ENCODE data around the gene LOXL1. TPM values are rescaled to one million over a fixed set of nuclear protein-coding genes. Genes with fewer than 3 reads are reported as not detected.
A peak's percentile ranks its signal among the peaks of the same experiment; 100 is the strongest.

The LOXL1 gene
- total and polyA plus RNA-seq, 10 of the 15 experiments (the other 5 are each of a cell fraction or from before 2014, with no cell fraction given), result 0.07 to 0.15 TPM; not detected in 8

DNA sequence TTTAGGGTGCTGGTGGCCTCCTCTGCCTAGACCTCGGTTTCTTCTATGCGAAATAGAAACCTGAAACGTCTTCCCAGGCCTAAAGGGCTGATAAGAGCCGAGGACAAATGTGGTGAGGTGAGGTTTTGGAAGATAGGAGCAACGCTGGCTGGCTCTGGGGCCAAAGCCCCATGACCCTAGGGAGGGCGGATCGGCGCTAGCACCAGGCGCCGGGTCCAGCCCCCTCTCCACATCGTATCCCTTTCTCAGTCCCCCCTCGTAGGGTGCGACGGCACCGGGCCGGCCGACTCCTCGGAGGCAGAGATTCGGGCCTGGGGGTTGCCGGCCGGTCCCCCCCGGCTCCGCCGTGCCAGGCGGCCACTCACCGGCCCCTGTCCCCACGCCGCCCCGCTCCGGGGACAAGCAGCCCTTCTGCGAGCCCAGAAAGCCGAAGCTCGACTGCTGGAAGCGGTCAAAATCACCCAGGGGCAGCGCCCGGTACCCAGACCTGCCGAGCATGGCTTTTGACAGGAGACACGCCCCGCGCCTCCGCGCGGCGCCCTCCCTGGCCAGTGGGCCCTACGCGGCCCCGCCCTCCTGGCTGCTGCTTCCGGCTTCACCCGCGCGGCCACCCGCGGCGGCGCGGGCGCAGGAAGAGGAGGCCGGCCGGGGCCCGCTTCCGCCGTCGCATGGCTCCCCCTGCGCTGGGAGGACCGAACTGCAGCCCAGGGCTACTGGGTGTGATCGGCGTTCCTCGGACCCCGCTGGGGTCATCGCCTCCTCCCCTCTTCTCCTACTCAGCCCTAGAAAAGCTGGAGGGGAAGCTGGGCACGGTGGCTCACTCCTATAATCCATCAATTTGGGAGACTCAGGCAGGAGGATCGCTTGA is 65.7 kb downstream of the LOXL1 start, which contains the start of gene STOML1:
TSS of gene STOML1 (minus strand) at position 570 of the 868 bp plus-strand sequence. CDS start at position 498, 72 bp downstream.
- ChIA-PET RAD21 (ENCODE audit: unreplicated experiment) (interaction anchor here (0.8 kb wide), 1 partner anchor 15 kb away, joined by 3 read pairs; no protein-coding TSS in a partner anchor), CTCF (interaction anchor here (0.9 to 5.0 kb wide), 6 partner anchors 10 to 549 kb away, joined by 3 to 36 read pairs (median 16); partner anchors contain the start of gene ARID3B), POLR2A (interaction anchor here (3.0 kb wide), 1 partner anchor 14 kb away, joined by 44 read pairs; no protein-coding TSS in a partner anchor), SMC1A (ENCODE audit: uncharacterized antibody, unreplicated experiment) (interaction anchor here (5.3 kb wide), 1 partner anchor 16 kb away, joined by 28 read pairs; no protein-coding TSS in a partner anchor)
- Histone ChIP-seq H3K27me3 (replicated peaks in 1 of 2; ENCODE audit: control insufficient read depth in 2 of 2, insufficient read depth in 2 of 2, low read length in 1 of 2) (no peaks in the 10 kb centered on the region), H3K4me2 (ENCODE audit: control insufficient read depth, insufficient read depth) (peak within 1 kb of the TSS; percentile 89), H3K9ac (ENCODE audit: control insufficient read depth, insufficient read depth, low read length) (peak within 1 kb of the TSS; percentile 75), H3K9me3 (replicated peaks; ENCODE audit: control insufficient read depth, insufficient read depth, low read length) (no peaks in the 10 kb centered on the region), H4K20me1 (ENCODE audit: control insufficient read depth, insufficient read depth) (no peaks in the 10 kb centered on the region), H3K4me3 (peak within 1 kb of the TSS; percentile 95), H3K79me2 (ENCODE audit: control insufficient read depth, insufficient read depth, low read length) (peaks cover 29% of the 10 kb centered on the region), H3K4me1 (ENCODE audit: control insufficient read depth, insufficient read depth, low read length) (peaks cover 31% of the 10 kb centered on the region), H2AFZ (ENCODE audit: control insufficient read depth, low read depth, low read length) (peak within 1 kb of the TSS; percentile 88), H3K27ac (ENCODE audit: control insufficient read depth, insufficient read depth) (peak within 1 kb of the TSS; percentile 54), H3K36me3 (ENCODE audit: control insufficient read depth in 2 of 2, insufficient read depth in 2 of 2, low read length in 1 of 2) (no peaks in the 10 kb centered on the region; a peak in 1 of 4 replicates)
- intact Hi-C loops (cut with micrococcal nuclease; ENCODE audit: unreplicated experiment) (no loop called here), in situ Hi-C loops (cut with MboI) (no loop called here)
- under 1% methylated on average over 70 of the region's 72 CpGs for WGBS (ENCODE audit: insufficient coverage, insufficient replicate concordance, low lambda C conversion rate, missing lambda C conversion rate)
- ATAC-seq, result peak; percentile 85
- no peak for DNase-seq (ENCODE audit: low read depth, low spot score)
- BruUV-seq (replicated peaks), result TSS peak; percentile 59
- peak; percentile 64 for FAIRE-seq
- TF ChIP-seq MYC (IDR thresholded peaks at IDR 0.05; ENCODE audit: insufficient read depth, insufficient read length, insufficient replicate concordance, low read length, severe bottlenecking) (no peak), RELA (IDR thresholded peaks at IDR 0.05; ENCODE audit: borderline replicate concordance, partially characterized antibody) (peak; percentile 71), HDAC2 (IDR thresholded peaks at IDR 0.05) (no peak), STAT1 (conservative IDR thresholded peaks at IDR 0.05) (peak; percentile 90; the same call in 1 of the 2 replicates), ZBED1 (IDR thresholded peaks at IDR 0.05; ENCODE audit: borderline replicate concordance) (no peak), RB1 (IDR thresholded peaks at IDR 0.05; ENCODE audit: borderline replicate concordance) (peak; percentile 90), NR2C1 (IDR thresholded peaks at IDR 0.05) (peak; percentile 71), BACH1 (IDR thresholded peaks at IDR 0.05; ENCODE audit: borderline replicate concordance) (peak; percentile 82; the same call in 1 of the 2 replicates), RCOR1 (conservative IDR thresholded peaks at IDR 0.05; ENCODE audit: low read depth, low read length) (0 out of 2 replicates have a peak, but pooled peaks have one; percentile 64), ZZZ3 (IDR thresholded peaks at IDR 0.05; ENCODE audit: control insufficient read depth, insufficient read length, low read depth) (no peak), TCF3 (IDR thresholded peaks at IDR 0.05; ENCODE audit: borderline replicate concordance, insufficient read depth, low read depth, low read length) (peak; percentile 74), NRF1 (conservative IDR thresholded peaks at IDR 0.05; ENCODE audit: low read depth, low read length) (peak; percentile 25; the same call in 1 of the 2 replicates), SUPT20H (IDR thresholded peaks at IDR 0.05; ENCODE audit: borderline replicate concordance, control insufficient read depth, low read depth, low read length) (no peak), ZNF217 (IDR thresholded peaks at IDR 0.05) (no peak)
- TF ChIP-seq, protein P1, sequence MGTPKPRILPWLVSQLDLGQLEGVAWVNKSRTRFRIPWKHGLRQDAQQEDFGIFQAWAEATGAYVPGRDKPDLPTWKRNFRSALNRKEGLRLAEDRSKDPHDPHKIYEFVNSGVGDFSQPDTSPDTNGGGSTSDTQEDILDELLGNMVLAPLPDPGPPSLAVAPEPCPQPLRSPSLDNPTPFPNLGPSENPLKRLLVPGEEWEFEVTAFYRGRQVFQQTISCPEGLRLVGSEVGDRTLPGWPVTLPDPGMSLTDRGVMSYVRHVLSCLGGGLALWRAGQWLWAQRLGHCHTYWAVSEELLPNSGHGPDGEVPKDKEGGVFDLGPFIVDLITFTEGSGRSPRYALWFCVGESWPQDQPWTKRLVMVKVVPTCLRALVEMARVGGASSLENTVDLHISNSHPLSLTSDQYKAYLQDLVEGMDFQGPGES (IDR thresholded peaks at IDR 0.05), result peak; percentile 60
- TF ChIP-seq, protein P2, sequence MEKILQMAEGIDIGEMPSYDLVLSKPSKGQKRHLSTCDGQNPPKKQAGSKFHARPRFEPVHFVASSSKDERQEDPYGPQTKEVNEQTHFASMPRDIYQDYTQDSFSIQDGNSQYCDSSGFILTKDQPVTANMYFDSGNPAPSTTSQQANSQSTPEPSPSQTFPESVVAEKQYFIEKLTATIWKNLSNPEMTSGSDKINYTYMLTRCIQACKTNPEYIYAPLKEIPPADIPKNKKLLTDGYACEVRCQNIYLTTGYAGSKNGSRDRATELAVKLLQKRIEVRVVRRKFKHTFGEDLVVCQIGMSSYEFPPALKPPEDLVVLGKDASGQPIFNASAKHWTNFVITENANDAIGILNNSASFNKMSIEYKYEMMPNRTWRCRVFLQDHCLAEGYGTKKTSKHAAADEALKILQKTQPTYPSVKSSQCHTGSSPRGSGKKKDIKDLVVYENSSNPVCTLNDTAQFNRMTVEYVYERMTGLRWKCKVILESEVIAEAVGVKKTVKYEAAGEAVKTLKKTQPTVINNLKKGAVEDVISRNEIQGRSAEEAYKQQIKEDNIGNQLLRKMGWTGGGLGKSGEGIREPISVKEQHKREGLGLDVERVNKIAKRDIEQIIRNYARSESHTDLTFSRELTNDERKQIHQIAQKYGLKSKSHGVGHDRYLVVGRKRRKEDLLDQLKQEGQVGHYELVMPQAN (conservative IDR thresholded peaks at IDR 0.05), result peak; percentile 94
